H1 (cell line): Measurements from ENCODE around the gene CAST.

Source experiments
- ASH2L ChIP-seq: fragments of 200-600, 300-600 bp; sonication (generic); IDR thresholded peaks from one replicate; pipeline ENCODE4 v1.7.1; 2017; ENCODE audit warnings: low read length
- ATF2 ChIP-seq: IDR thresholded peaks from 2 replicates; pipeline ENCODE4 v1.6.1; 2012; ENCODE audit warnings: low read length, inconsistent platforms
- CTCF ChIP-seq, 3 experiments: IDR thresholded peaks; 1 replicate in 2 of 3; 2 replicates in 1 of 3; pipeline versions ENCODE4 v1.5.1 to v1.6.1; 2011; ENCODE audit warnings: low read length in 3 of 3, mild to moderate bottlenecking in 3 of 3, inconsistent platforms in 2 of 3, low read depth in 1 of 3, moderate library complexity in 1 of 3; ENCODE audit not compliant: insufficient read depth in 1 of 3; ENCODE audit errors: control extremely low read depth in 1 of 3
- E2F6 ChIP-seq: IDR thresholded peaks from 2 replicates; pipeline ENCODE4 v1.6.1; 2012; ENCODE audit warnings: inconsistent platforms
- EP300 ChIP-seq, 2 experiments: IDR thresholded peaks; 1 replicate in 1 of 2; 2 replicates in 1 of 2; pipeline ENCODE4 v1.6.1; 2011 to 2012; ENCODE audit warnings: low read depth in 2 of 2, low read length in 2 of 2, mild to moderate bottlenecking in 2 of 2, borderline replicate concordance in 1 of 2, inconsistent platforms in 1 of 2, moderate library complexity in 1 of 2
- GTF2F1 ChIP-seq: IDR thresholded peaks from 2 replicates; pipeline ENCODE4 v1.6.1; 2012; ENCODE audit warnings: low read depth, low read length, improper control_type of control experiment, borderline replicate concordance
- MAX ChIP-seq: IDR thresholded peaks from 2 replicates; pipeline ENCODE4 v1.6.1; 2012; ENCODE audit warnings: inconsistent platforms
- POLR2AphosphoS5 ChIP-seq: IDR thresholded peaks from 2 replicates; pipeline ENCODE4 v1.6.1; 2011; ENCODE audit warnings: low read depth, low read length

- TF ChIP-seq CTCF (IDR thresholded peaks at IDR 0.05; ENCODE audit: control extremely low read depth in 1 of 3, insufficient read depth in 1 of 3, low read depth in 1 of 3, low read length in 3 of 3), result no peak
- no peak for TF ChIP-seq MAX
- TF ChIP-seq POLR2AphosphoS5, result no peak
- TF ChIP-seq EP300 (IDR thresholded peaks at IDR 0.05; ENCODE audit: borderline replicate concordance in 1 of 2, low read depth in 2 of 2, low read length in 2 of 2), result no peak
- TF ChIP-seq ASH2L, result no peak
- TF ChIP-seq GTF2F1, result no peak
- TF ChIP-seq ATF2, result no peak
- TF ChIP-seq E2F6, result no peak
Observed at GRCh38 chr5:96725257-96725656, 63.1 kb downstream of the CAST start.
